Fibroblast of skin of left quadriceps (primary cell): ENCODE data around the gene DNAJA4.

Experiments used
- DNase-seq, 2 experiments: peaks; one replicate each; pipeline ENCODE4 v3.0.0-alpha.2; 2013; ENCODE audit warnings: low read depth in 2 of 2

The DNAJA4 gene

DNA sequence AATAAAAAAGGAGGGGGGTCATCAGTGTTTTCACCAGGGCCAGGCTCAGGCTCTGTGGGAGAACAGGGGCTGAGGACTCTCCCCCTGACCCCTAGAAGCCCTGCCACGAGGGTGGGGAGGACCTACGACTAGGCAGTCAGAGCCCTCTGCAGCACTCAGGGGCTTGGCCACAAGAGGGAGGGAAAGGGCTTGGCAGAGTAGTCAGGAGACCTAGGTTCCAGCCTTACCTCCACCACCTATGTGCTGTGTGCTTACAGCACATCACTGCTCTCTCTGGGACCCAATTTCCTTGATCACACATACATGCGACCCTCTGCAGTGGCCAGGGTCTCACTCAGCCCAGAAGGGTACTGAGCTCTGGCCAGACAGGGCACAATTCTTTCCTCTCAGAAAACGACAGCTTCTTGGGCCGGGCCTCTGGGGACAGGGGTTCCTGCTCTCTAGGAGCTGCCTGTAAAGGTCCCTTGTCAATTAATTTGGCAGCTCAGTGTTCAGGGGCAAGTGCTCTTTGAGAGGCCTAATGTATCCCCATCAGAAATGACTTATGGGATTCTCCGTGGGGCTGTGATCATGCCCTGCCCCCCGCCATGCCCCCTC lies 51.4 kb downstream of the DNAJA4 start:
- DNase-seq: no peak

DNA sequence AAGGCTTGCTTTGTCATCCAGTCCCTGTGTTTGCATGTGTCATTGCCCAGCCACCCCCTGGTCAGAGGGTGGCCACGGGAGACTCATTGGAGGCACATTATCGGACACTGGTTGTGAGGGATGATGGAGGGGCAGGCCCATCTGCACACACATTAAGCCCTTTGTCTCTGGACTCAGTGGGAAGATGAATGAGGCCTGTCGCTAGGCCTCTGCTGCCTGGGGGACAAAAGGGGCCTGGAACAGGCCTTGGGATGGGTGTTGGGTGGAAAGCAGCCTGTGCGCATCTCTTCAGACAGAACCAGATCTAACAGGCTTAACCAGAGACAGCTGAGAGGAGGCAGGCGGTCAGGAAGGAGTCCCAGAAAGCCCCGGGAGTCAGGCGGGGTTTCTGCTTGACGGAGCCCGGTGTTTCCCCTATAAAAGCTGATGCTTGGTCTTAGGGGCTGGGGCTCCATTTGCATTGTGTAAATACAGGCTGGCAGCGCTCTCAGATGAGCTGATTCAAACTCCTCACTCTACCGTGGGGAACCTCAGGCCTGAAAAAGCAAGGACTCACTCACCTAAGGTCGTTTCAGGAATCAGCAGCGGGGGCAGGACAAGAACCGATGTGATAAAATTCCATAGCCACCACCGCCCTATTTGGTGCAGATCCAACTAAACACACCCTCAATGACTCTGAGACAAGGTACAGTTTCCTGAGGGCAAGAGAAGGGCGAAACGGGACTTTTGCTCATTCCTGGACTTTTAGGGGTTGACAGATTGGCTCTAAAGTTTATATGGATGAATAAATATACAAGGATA lies 52.1 kb downstream of the DNAJA4 start:
- DNase-seq: no peak

DNA sequence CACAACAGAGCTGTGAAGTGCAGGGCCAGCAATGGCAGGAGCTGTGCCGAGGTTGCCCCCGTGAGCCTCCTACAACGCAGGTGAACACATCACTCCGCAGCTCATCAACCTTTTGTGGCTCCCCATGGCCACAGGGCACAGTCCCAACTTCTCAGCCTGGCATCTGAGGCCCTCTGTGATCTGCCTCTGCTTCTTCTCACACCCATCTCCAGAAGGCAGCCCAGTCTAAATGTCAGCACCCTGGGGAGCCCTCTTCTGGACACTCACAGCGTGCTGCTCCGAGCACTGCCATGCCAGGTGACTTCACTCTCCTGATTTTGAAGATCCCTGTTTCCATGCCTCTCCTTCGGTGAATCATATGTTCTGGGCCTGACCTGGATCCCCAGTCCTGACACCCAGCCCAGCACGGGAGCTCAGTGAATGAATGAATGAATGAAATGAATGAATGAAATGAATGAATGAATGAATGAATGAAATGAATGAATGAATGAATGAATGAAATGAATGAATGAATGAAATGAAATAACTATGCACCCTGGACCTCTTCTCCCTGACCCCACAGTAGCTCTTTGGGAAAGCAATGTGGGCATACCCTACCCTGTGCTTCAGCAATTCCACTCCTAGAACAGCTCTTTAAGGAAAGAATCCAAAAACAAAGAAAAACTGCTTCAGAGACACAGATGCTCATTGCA lies 52.9 kb downstream of the DNAJA4 start:
- no peak for DNase-seq

DNA sequence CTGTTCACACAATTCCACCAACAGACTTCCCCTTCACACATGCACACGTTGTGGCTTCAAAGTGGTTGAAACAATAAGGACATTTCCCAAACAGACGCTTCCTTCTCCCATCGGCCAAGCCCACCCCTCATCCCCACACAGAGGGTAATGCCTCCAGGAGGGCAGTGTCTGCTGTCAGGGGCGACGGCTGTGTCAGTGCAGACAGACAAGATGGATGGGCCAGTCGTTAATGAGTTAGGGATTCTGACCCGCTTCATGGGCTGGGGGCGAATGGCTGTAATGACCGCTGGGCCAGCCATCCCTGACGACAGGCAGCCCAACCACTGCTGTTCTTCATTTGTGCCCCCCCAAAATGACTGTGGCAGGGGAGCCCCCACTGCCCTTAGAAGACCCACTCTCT lies 55.2 kb downstream of the DNAJA4 start:
- no peak for DNase-seq

DNA sequence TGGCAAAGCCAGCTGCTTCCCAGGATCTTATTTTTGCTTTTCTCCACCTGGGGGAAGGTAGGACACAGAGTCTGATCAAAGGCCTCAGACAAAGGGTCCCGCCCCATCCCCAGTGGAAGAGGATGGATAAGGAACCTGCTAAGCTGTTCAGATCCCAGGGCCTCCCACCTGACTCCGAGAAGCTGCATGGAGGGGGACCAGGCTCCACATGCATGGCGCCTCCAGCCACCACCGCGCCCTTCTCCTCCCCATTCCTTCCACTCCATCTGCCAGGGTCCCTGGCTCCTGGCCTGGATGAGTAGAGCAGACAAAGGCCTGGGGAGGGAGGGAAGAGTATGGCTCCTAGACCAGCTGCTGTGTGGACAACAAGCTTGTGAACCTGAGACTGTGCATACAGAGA lies 55.8 kb downstream of the DNAJA4 start:
- DNase-seq: no peak

DNA sequence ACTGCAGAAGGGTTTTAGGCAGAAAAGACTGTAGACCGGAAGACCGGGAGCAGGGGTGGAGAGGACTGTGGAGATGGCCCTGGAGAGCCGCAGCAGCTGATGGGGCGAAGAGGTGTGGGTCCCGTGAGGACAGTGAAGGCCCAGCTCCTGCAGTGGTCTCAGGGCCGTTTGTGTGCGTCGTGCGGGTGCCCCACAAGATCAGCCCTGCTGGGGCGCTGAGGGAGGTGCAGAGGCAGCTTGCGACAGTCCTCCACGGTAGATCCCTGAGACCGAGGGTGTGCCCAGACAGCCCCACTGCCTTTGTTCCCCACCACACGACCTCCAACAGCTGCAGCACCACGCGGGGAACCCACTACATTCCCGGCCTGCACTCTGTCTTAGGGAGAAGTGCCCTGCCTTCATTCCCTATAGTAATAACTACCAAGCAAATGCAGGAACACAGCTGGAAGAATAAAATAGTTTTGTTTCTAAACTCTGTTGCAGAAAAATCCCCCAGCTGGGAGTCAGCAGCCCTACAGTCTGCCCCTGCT lies 56.7 kb downstream of the DNAJA4 start:
- DNase-seq: no peak

DNA sequence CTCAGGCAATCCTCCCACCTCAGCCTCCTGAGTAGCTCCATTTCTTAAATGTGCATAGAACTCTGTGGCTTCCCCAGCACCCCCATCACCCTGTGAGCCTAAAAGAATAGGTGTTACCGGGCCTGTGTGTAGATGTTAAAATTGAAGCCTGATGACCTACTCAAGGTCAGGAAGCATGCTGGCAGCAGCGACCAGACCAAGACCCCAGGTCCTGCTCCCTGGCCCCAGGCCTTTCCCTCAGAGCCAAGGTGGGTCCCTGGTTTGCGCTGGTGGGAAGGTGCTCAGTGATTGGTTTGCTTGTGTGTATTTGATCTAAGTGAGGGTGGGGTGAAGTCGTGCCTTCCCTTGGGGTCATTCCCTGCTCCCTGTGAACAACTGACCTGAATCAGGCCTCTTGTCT lies 57.4 kb downstream of the DNAJA4 start:
- no peak for DNase-seq

DNA sequence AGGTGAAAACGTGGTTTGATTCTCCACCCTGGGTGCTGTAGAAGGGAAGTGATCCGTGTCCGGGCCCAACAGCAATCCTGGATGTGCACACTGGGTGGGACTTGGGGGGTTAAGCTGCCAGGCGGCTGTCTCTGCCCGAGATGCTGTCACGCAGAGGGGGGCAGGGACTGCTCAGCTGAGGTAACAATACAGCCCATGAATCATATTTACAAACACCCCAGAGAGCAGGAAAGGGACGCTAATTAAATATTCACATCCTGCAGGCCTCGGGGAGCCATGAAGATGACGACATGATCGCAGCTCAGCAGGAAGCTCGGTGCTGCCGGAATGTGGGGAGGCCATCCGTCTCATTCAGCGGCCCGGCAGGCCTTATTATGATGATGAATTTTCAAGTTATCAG lies 57.9 kb downstream of the DNAJA4 start:
- peak; percentile 65 to 67 for DNase-seq

DNA sequence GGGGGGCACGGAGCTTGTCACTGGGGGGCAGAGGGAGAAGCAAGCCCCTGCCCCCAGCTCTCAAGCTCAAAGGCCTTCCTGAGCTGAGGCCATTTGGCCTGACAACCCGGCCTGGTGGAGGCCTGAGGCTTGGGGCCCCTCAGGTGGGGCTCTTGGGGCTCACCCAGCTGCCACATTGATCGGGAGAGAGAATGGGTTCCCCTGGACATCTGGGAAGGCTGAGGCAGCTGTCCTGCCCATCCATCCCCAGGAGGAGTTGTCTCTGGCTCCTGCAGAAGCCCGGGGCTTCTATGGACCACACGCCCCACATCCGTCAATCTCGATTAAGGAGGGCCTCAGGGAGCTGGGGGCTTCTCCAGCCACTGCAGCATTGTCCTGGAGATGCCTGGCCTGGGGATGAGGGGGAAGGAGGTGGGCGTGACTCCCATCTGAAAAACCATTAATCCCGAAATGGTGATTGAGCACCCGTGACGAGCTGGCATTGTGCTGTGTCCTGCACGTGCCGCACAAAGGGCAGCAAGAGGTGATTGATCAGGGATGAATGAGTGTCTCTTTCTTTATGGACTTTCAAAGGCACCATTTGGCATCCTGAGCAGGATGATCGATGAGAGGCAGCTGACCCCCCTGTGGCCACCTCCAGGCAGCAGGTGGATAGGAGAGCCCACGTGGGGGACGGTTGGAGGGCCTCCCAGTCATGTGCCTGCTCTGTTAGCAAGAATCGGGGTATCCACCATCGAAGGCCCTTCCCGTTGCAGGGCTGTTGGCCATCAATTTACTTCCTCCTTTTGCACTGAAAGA lies 58.6 kb downstream of the DNAJA4 start:
- DNase-seq: no peak

DNA sequence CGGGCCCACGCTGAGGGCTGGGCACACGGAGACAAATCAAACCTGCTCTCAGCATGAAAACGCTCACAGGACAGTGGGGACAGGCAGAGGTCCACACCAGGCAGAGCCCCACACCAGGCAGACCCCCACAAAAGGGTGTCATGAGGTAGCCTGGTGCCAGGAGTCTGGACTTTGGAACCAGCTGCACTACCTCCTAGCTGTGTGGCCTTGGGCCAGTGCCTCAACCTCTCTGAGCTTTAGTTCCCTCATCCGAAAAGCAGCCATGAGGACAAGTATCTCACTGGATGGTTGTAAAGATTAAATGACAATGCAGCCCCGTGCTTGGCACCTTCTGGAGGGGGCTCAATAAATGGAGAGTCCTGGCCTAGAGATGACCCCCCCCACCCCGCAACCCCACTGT lies 59.3 kb downstream of the DNAJA4 start:
- no peak for DNase-seq

DNA sequence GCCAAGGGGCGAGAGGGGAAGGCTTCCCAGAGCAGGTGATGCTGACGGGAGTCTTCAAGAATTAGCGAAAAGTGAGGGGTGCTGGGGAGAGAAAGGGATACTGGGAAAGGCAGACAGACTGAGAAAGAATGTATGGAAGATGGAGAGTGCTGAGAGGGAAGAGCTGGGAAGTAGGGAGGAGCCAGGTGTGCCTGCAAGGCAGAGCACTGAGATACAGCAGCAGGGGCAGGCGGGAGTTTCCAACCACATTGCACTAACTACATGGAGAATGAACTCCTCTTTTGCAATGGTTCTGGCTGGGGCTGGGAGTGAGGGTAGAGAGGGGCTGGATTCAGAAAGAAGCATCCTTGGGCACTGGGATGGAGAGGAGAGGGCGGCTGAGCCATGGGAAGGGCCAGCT lies 59.8 kb downstream of the DNAJA4 start:
- no peak for DNase-seq

DNA sequence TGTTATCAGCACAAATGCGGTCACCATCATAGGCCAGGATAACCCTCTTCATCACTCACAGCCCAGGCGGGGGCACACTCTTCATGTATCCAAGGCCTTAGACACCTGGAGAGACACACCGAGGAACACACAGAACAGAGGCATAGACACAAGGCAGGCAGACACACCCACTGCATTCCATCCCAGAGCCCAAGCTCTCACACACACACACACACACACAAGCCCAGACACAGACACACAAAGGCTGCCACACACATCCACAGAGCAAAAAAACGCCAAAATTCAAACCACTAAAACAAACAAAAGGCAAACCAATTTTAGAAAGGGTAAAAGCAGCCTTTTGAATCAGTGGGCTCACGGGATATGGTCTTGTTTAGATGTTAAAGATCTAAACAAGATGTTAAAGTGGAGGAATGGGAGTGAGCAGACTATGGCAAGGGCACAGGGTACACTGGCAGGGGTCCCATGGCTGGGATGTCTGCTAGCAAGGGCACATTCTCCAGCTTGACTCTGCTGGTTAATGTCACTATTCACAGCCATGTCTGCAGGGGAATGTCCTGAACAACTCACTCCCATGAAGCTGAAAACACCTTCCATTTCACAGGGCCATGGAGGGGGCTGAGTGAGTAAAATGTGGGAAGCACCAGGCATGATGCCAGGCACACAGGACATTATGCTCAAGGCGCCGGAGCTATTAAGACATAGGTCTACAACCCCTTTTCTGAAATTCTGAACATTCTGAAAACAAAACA lies 60.9 kb downstream of the DNAJA4 start:
- no peak for DNase-seq

DNA sequence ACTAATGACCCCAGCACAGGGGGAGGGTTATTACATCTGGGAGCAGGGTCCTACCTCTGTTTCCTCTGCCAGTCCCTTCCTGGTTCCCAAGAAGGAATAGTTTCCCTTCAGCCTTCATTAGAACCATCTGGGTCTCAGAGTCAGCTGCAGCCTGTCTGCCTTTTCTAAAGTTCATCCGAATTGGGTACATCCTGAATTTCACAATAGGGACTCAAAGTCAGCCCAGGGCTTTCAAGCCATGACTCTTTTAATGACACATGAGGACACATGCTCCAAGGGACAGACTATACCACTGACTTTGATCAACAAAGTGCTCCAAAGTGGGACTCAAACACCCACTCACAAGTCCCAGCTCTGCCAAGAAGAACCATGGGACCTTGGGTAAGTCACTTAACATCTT lies 63.1 kb downstream of the DNAJA4 start:
- no peak for DNase-seq

DNA sequence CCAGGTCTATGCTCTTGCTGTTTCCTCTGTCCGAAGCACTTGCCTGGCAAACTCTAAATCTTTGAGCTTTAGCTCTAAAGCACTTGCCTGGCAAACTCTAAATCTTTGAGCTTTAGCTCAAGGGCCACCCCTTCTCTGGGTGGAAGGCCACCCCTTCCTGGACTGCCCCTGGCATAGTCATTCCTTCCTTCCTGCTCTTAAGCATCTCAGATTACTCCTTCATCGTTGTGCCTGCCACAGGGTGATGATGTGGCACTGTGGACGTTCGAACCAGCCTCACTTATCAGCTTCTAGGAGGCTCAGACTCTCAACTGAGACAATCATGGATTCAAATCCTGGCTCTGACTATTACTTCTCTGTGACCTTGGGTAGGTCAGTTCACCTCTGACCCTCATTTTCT lies 65.3 kb downstream of the DNAJA4 start:
- no peak for DNase-seq
